GM21423 (cell line): ENCODE results near the gene SLC25A4.
"Not testable (repeated sequence)": the region's sequence is repeated elsewhere in the genome, so short reads cannot be mapped to it uniquely, and the experiment has no call there.

Source experiments
- ATAC-seq: cut with Tn5 transposase; IDR thresholded peaks from one replicate; pipeline ENCODE4 v1.9.1; 2021; ENCODE audit warnings: mild to moderate bottlenecking, moderate library complexity; ENCODE audit not compliant: unreplicated experiment

SLC25A4 gene

GRCh38 chr4:185171373-185172071 is 28.5 kb downstream of the SLC25A4 start:
- ATAC-seq, result peak; percentile 80

- ATAC-seq, result no peak
Measured at GRCh38 chr4:185179488-185179887, 36.4 kb downstream of the SLC25A4 start.

GRCh38 chr4:185182239-185182638 is 39.2 kb downstream of the SLC25A4 start:
- ATAC-seq, result no peak

GRCh38 chr4:185183622-185184281 is 40.7 kb downstream of the SLC25A4 start:
- ATAC-seq, result peak; percentile 66

- no peak for ATAC-seq
Measured at GRCh38 chr4:185186769-185187168, 43.7 kb downstream of the SLC25A4 start.

GRCh38 chr4:185189606-185190305 is 46.7 kb downstream of the SLC25A4 start:
- ATAC-seq, result no peak

GRCh38 chr4:185190306-185190856 is 47.3 kb downstream of the SLC25A4 start:
- ATAC-seq, result no peak

- ATAC-seq, result peak; percentile 90
Measured at GRCh38 chr4:185192059-185192458, 49.0 kb downstream of the SLC25A4 start.

GRCh38 chr4:185194924-185195888 is 52.1 kb downstream of the SLC25A4 start:
- no peak for ATAC-seq

GRCh38 chr4:185196437-185196836 is 53.4 kb downstream of the SLC25A4 start:
- no peak for ATAC-seq

- ATAC-seq, result not testable (repeated sequence)
Measured at GRCh38 chr4:185198189-185198588, 55.1 kb downstream of the SLC25A4 start.
